Midbrain (tissue), 1 donor: ENCODE results near the gene PARVA.

Source experiments
- DNase-seq: peaks from one replicate; lab custom pipeline; 2025; lab: John Stamatoyannopoulos, UW

The PARVA gene

DNA sequence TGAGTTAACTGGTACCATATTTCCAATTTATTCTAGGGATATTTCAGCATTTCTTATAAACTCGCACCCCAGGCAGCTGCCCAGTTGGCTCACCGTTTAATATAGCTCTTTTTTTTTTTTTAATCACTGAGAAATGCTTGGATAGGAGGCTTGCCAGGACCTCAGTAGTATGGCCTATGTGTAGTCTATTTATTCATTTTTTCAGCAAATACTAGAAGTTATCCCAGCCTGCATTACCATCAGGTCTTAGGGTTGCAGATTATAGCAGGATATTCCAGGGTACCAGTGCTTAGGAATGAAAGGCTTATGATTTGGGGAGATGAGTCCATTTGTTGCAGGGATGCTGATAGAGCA is 26.6 kb downstream of the PARVA start:
- DNase-seq, result no peak

DNA sequence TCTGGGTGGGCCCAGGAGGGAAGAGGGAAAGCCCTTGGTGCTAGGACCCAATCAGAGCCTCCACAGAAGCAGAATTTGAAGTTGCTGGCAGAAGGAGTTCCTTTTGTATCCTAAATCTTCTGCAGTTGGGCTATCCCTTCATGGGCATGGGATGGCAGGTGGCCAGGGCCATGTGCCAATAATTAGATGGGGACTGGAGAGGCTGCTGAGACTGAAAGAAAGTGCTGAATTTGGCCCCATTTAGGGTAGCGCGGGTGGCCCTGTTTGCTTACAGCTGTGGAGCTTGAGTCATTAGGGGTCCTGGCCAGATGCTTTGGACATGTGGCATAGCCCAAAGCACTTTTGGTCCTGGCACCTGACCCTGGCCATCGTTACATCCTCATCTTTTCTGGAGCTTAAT is 27.1 kb downstream of the PARVA start:
- no peak for DNase-seq

DNA sequence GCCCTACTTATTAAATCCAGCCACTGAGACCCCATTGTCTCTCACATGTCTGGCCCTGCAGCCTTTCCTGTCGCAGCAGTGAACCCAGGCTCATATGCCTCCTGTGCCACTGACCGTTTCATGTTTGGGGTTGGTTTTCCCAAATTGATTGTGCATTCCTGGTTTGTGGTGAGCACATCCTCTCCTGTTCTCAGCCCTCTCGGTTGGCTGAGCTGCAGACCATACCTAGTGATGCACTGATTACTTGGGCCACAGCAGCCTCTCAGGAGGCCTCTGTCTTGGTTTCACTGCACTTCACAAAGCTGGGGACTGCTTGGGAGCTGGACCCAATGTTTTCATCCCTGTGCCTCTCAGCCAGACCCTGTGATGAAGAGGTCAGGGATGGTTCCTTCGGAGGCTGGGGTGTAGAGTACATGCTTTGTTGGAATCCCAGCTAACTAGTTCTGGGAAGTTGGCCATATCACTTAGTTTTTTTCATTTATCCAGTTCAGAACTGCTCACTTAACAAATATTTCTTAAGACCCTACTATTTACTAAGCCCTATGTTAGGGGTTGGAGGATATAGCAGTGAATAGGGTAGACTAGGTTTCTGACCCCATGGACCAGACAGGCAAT is 30.9 kb downstream of the PARVA start:
- no peak for DNase-seq

DNA sequence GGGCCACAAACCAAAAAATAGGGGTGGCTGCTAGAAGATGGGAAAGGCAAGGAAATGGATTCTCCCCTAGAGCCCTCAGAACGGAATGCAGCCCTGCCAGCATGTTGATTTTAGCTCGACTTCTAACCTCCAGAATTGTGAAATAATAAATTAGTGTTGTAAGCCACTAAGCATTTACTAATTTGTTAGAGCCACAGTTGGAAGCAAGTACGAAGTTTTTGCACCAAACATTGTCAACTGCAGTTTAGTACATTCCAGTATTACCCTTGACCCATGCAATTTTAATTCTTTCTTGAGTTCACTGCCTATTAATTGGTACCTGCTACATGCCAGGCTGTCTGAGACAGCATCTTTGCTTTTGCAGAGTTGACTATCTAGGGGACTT is 32.2 kb downstream of the PARVA start:
- DNase-seq, result no peak

GRCh38 chr11:12410006-12410728 is 32.8 kb downstream of the PARVA start:
- DNase-seq, result no peak

- no peak for DNase-seq
Observed at GRCh38 chr11:12411393-12411792, 34.0 kb downstream of the PARVA start.

- peak; percentile 46 for DNase-seq
Observed at GRCh38 chr11:12411806-12412727, 34.7 kb downstream of the PARVA start.

DNA sequence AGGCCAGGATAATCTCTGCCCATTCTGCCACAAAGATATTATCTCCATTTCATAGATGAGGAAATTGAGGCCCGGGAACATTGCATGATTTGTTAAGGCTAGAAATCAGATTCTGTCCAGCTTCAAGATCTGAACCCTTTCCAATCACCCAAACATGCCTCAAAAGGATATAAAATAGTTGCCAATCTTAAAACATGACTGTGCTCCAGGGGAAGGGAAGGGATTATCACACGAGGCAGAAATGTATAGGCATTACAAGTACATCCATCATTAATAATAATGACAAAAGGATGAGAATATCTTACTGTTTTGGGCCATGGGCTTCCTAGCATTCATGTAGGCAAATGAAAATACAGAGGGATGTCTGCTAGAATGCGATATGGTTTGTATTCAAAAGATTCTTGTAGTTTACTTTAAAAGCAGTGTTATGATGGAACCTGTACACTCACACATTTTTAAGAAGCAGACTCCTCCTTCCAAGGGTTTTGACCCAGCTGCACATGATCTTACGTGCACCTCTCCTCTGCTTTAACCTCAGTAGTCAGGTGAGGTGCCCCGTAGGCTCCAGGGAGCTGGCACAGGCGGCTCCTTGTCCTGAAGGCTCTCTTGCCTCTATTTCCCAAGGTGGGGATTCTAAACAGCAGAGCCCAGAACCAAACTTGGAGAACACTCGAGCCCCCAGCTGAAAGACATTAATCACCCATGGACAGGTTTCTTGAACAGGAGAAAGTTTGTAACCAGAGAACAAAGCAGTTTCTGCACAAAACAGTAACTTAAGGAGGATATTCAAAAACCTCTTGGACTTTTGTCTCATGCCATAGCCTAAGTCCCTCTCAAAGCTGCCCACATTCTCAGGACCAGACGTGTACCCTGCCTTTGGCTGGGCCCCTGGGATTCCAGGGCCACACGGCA is 36.0 kb downstream of the PARVA start:
- no peak for DNase-seq

DNA sequence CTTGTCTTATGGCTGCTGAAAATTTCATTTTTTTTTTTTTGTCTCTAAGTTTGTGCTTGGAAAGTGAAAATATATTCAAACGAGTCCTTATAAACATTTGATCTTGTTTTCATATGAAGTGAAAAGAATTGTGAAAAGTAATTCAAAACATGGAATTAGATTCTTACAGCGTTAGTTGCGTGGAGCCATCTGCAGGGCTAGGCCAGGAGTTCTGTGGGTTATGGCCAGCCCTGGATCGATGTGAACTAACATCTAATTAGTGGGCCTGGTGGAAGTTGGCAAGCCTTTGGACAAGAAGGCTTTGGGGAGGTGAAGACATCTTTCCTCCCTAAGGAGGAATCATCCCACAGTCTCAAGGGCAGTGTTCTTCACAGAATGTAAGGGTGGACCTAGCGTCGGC is 37.2 kb downstream of the PARVA start:
- no peak for DNase-seq

- DNase-seq, result no peak
Observed at GRCh38 chr11:12415342-12415966, 38.1 kb downstream of the PARVA start.

GRCh38 chr11:12416552-12416951 is 39.2 kb downstream of the PARVA start:
- no peak for DNase-seq

DNA sequence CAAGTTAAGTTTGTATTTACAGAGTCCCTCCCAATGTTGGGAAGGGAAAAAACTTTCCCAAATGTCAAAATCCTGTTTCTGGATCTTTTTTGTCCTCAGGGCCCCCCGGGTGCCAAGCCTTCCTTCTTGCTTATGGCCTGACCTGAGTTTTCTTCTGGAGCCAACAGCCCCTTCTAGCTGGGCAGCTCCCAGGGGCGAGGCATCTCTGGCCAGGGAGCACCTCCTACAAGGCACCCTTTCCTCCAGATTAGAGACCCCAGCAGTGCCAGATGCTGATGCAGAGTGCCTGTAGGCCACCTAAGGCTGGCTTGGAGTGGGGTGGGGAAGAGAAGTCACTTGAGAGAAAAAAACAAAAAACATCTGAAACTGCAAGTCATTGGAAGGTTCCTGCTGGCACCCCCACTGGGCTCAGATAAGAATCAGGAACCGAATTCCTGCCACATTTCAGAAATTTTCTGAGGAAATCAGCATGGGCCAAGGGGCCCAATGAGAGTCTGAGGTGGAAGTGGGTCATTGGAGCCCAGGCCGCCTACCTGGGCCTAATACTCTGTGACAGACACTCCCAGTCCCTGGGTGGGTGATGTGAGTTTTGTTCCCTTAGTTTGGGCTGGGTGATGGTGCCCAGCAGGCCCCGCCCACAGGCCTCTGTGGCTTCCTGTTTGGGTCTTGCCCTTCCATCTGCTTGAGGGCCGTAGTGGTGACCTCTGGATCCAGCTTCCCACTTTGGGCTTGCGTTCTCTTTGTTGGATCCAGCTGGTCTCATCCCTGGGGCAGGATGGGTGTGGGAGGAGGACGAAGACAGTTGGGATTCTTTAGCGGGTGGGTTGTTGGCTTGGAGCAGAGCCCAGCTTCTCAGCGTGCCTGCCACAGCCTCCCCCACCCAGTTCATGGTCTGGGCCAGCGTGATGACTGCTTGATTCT is 40.6 kb downstream of the PARVA start:
- DNase-seq, result no peak

GRCh38 chr11:12420040-12420439 is 42.7 kb downstream of the PARVA start:
- no peak for DNase-seq

DNA sequence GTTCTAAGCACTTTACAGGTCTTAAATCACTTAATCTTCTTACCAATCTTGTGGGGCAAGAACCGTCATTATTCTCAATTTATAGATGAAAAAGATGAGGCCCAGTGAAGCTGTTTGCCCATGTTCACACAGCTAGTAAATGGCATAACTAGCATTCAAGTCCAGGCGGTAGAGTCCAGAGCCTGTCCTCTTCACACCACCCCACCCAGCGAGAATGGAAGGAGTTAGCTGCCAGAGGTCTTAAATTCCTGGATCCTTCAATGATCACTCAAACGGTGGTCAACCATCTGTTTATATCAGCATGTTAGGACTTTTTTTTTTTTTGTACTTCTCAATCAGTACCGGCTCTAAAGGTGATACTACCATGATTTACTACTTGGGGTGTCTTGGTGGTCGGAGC is 43.3 kb downstream of the PARVA start:
- DNase-seq, result no peak

GRCh38 chr11:12421386-12421785 is 44.0 kb downstream of the PARVA start:
- DNase-seq, result no peak

DNA sequence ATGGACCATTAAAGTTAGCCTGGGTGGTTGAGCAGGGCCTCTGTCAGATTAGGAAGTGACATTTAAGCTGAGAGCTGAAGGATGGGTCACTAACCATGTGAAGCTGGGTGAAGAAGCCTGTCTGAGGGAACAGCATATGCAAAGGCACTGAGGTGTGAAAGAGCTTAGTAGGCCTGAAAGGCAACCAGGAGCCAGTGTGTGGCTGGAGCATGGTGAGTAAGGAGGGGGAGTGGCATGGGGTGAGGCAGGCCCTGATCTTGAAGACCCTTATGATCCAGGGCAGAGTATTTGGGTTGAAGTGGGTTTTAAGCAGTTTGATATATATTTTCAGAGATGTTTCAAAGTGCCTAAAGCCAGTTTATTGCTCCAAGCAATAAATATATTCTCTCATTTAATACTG is 48.8 kb downstream of the PARVA start:
- DNase-seq, result no peak

GRCh38 chr11:12429155-12429554 is 51.8 kb downstream of the PARVA start:
- no peak for DNase-seq

DNA sequence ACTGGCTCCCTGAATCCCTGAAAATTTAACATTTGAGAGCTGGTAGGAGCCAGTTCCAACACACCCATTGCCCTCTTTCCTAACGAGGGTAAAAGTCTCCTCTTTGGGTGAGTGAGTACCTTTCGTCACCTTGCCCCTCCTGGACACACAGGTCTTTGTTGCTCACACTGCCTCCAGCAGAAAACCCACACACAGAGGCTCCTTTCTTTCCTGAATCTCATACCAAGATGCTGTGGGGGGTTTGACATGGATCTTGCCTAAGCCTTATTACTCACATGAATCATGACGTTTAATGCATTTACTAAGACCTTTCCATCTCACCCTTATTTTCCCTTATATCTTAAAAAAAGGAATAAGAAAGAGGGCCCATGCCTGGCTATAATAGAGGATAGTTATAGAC is 53.0 kb downstream of the PARVA start:
- DNase-seq, result no peak

DNA sequence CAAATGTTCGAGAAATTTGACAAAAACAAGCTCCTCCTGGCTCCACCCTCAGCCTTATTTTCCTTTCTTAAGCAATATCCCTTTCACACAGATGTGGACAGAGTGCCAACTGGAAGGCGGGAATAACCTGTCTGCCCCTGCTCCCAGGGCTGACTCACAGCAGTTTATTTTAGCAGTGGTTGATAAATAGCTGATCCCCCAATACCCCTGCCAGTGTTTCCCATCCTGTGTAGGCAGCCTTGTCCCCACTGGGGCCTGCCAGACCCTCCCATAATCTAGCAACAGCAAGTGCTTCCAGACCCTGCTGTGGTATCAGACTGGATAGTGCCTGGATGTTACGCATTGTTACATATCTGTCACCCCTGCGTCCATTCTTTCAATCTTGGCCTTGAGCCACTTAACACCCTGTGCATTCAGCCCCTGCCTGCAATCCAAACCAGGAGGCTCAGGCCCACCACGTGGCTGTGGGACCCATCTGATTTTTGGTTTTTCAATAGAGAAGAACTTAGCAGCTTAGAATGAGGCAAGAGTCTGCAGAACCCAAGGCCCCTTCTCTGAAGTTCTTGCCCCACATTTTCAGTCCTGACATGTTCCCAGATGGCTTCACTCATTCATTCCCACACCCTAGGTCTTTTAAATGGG is 53.7 kb downstream of the PARVA start:
- no peak for DNase-seq

DNA sequence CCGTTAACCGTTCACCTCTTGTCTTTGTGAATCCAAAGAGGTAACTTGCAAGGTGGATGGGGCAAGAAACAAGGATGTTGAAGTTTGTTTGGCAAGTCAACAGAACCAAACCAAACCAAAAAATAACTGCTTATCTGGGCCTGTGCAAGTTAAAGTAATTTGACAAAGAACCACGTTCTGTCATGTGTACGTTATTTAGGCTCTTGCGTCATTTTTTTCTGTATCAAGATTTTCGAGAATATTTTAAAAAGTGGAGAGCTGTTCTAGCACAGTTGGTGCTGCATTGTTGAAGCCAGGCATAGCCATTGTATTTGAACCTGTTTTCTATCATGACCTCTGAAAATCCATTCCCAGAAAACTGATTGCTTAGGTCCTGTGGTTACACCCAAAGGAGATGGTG is 55.1 kb downstream of the PARVA start:
- no peak for DNase-seq
